ENCODE measurements around the gene PADI1.

GRCh38 chr1:17227358-17227915 lies 22.5 kb downstream of the PADI1 start:
- TF ChIP-seq CTCF (IDR thresholded peaks at IDR 0.05) (no peak), POLR2A (IDR thresholded peaks at IDR 0.05) (no peak)

Measured in body of pancreas (tissue), 4 donors.